IMR-90 (cell line): ENCODE data around the gene PODXL2. TPM values are rescaled to one million over a fixed set of nuclear protein-coding genes. Genes with fewer than 3 reads are reported as not detected.

Experiments
- ATAC-seq: fragments of 200-7000 bp; cut with Tn5 transposase; 2 replicates; pipeline ENCODE4 v1.9.1; 2020; ENCODE audit warnings: low read depth, mild to moderate bottlenecking, moderate library complexity
- BruUV-seq: library from RNA; stranded (reverse); fragments of 400-500 nt; replicated peaks from 2 replicates; lab custom pipeline; 2021; lab: Mats Ljungman, UMichigan
- CTCF ChIA-PET: fragments of 300-600 bp; formaldehyde crosslinking; extraction: SDS; loops from one replicate; lab custom pipeline; 2021; ENCODE audit warnings: antibody characterized with exemption; lab: Yijun Ruan, JAX
- POLR2A ChIA-PET: fragments of 300-600 bp; sonication (Branson Sonifier 250); formaldehyde crosslinking; loops from one replicate; lab custom pipeline; 2022; ENCODE audit warnings: antibody characterized with exemption; ENCODE audit not compliant: unreplicated experiment; lab: Charles Lee
- DNase-seq: peaks from one replicate; pipeline ENCODE4 v3.0.0; 2013
- H2AFZ ChIP-seq: replicated peaks from 2 replicates; pipeline ENCODE3; 2013; ENCODE audit warnings: low read length, mild to moderate bottlenecking; ENCODE audit not compliant: poor library complexity
- H2AK5ac ChIP-seq: 2 replicates; pipeline ENCODE4 v1.6.1; 2013; ENCODE audit warnings: low read depth, low read length, inconsistent platforms
- H2AK9ac ChIP-seq: replicated peaks from 2 replicates; pipeline ENCODE3; 2013; ENCODE audit warnings: mild to moderate bottlenecking, low read depth, low read length, moderate library complexity; ENCODE audit not compliant: poor library complexity
- H2BK120ac ChIP-seq: 2 replicates; pipeline ENCODE4 v1.6.1; 2013; ENCODE audit warnings: low read depth, low read length, inconsistent platforms
- H2BK15ac ChIP-seq: 3 replicates; pipeline ENCODE4 v1.6.1; 2013; ENCODE audit warnings: low read depth, low read length, inconsistent platforms
- H2BK20ac ChIP-seq: 2 replicates; pipeline ENCODE4 v1.6.1; 2013; ENCODE audit warnings: low read depth, mild to moderate bottlenecking, inconsistent platforms, low read length, moderate library complexity
- H2BK5ac ChIP-seq: 2 replicates; pipeline ENCODE4 v1.6.1; 2013; ENCODE audit warnings: mild to moderate bottlenecking, low read depth, low read length, inconsistent platforms; ENCODE audit not compliant: poor library complexity, severe bottlenecking
- H3K14ac ChIP-seq: replicated peaks from 2 replicates; pipeline ENCODE4 v1.6.1; 2013; ENCODE audit warnings: low read depth, low read length, inconsistent platforms
- H3K18ac ChIP-seq: 2 replicates; pipeline ENCODE4 v1.6.1; 2013; ENCODE audit warnings: low read depth, low read length, control low read depth
- H3K23ac ChIP-seq: 2 replicates; pipeline ENCODE4 v1.6.1; 2013; ENCODE audit warnings: low read depth, low read length, inconsistent platforms
- H3K27ac ChIP-seq: 2 replicates; pipeline ENCODE4 v1.5.1; 2013; ENCODE audit warnings: mild to moderate bottlenecking, control low read depth, low read length; ENCODE audit not compliant: insufficient read depth
- H3K27me3 ChIP-seq: 2 replicates; pipeline ENCODE4 v1.6.1; 2013; ENCODE audit warnings: low read length; ENCODE audit not compliant: control insufficient read depth, insufficient read depth
- H3K36me3 ChIP-seq: 2 replicates; pipeline ENCODE4 v1.6.1; 2013; ENCODE audit warnings: low read length, mixed read lengths; ENCODE audit not compliant: control insufficient read depth, insufficient read depth
- H3K4ac ChIP-seq: 2 replicates; pipeline ENCODE4 v1.6.1; 2013; ENCODE audit warnings: low read depth, low read length, inconsistent platforms
- H3K4me1 ChIP-seq: 2 replicates; pipeline ENCODE4 v1.6.1; 2013; ENCODE audit warnings: low read length, mixed read lengths; ENCODE audit not compliant: control insufficient read depth, insufficient read depth
- H3K4me2 ChIP-seq: 2 replicates; pipeline ENCODE4 v1.6.1; 2013; ENCODE audit warnings: low read depth, mild to moderate bottlenecking, control low read depth, low read length, moderate library complexity
- H3K4me3 ChIP-seq: 2 replicates; pipeline ENCODE4 v1.5.1; 2013; ENCODE audit warnings: low read depth, mild to moderate bottlenecking, control low read depth, low read length, moderate library complexity; ENCODE audit not compliant: insufficient read depth
- H3K56ac ChIP-seq: 2 replicates; pipeline ENCODE4 v1.6.1; 2013; ENCODE audit warnings: low read length, inconsistent platforms; ENCODE audit not compliant: insufficient read depth; ENCODE audit errors: extremely low read depth
- H3K79me1 ChIP-seq, 2 experiments: 2 replicates each; pipeline ENCODE4 v1.6.1; 2013; ENCODE audit warnings: low read length in 2 of 2, inconsistent platforms in 1 of 2, low read depth in 1 of 2
- H3K9ac ChIP-seq: 2 replicates; pipeline ENCODE4 v1.6.1; 2013; ENCODE audit warnings: low read depth, low read length, control low read depth
- H3K9me1 ChIP-seq: 2 replicates; pipeline ENCODE4 v1.6.1; 2013; ENCODE audit warnings: low read length, inconsistent platforms; ENCODE audit not compliant: insufficient read depth
- H3K9me3 ChIP-seq: 2 replicates; pipeline ENCODE4 v1.6.1; 2013; ENCODE audit warnings: low read length; ENCODE audit not compliant: control insufficient read depth, insufficient read depth
- H4K20me1 ChIP-seq: 2 replicates; pipeline ENCODE4 v1.6.1; 2013; ENCODE audit warnings: low read length, inconsistent platforms; ENCODE audit not compliant: insufficient read depth
- H4K5ac ChIP-seq: 2 replicates; pipeline ENCODE4 v1.6.1; 2013; ENCODE audit warnings: mild to moderate bottlenecking, low read depth, low read length, control low read depth
- H4K8ac ChIP-seq, 2 experiments: 2 replicates each; pipeline ENCODE4 v1.6.1; 2013; ENCODE audit warnings: low read depth in 2 of 2, low read length in 2 of 2, control low read depth in 1 of 2, inconsistent platforms in 1 of 2
- H4K91ac ChIP-seq: 2 replicates; pipeline ENCODE4 v1.6.1; 2013; ENCODE audit warnings: low read depth, low read length, inconsistent platforms; ENCODE audit not compliant: insufficient read depth
- BHLHE40 ChIP-seq: fragments of 150-350 bp; IDR thresholded peaks from 2 replicates; pipeline ENCODE4 v1.6.1; 2016; ENCODE audit warnings: mild to moderate bottlenecking, low read depth, low read length
- CHD1 ChIP-seq: IDR thresholded peaks from 2 replicates; pipeline ENCODE4 v1.6.1; 2012; ENCODE audit warnings: low read depth, low read length, improper control_type of control experiment
- FOS ChIP-seq: fragments of 150-350 bp; IDR thresholded peaks from 2 replicates; pipeline ENCODE4 v1.6.1; 2016; ENCODE audit warnings: low read depth, low read length
- MAFK ChIP-seq: IDR thresholded peaks from 2 replicates; pipeline ENCODE4 v1.6.1; 2012; ENCODE audit warnings: low read depth, low read length, improper control_type of control experiment
- MAZ ChIP-seq: IDR thresholded peaks from 2 replicates; pipeline ENCODE4 v1.6.1; 2012; ENCODE audit warnings: low read depth, mild to moderate bottlenecking, low read length, improper control_type of control experiment, moderate library complexity, borderline replicate concordance
- MXI1 ChIP-seq: IDR thresholded peaks from 2 replicates; pipeline ENCODE4 v1.6.1; 2012; ENCODE audit warnings: low read depth, mild to moderate bottlenecking, low read length, moderate library complexity, borderline replicate concordance
- NFE2L2 ChIP-seq: fragments of 150-350 bp; IDR thresholded peaks from 2 replicates; pipeline ENCODE4 v1.6.1; 2016; ENCODE audit warnings: low read depth, mild to moderate bottlenecking, low read length
- RCOR1 ChIP-seq: IDR thresholded peaks from 2 replicates; pipeline ENCODE4 v1.6.1; 2012; ENCODE audit warnings: mild to moderate bottlenecking, low read length, improper control_type of control experiment; ENCODE audit not compliant: insufficient replicate concordance
- RFX5 ChIP-seq: IDR thresholded peaks from 2 replicates; pipeline ENCODE4 v1.8.0; 2012; ENCODE audit warnings: low read depth, mild to moderate bottlenecking, low read length, moderate library complexity
- WGBS, 2 experiments: methylation state at CpG; one replicate each; pipeline versions ENCODE4 v1.1.5 to v1.1.7; 2013; ENCODE audit warnings: missing lambda C conversion rate in 2 of 2; ENCODE audit not compliant: insufficient read length in 1 of 2; ENCODE audit errors: extremely low coverage in 2 of 2; 5-methylcytosine and 5-hydroxymethylcytosine counted together
- dilution Hi-C: fragments of 300-500 bp; cut with HindIII; formaldehyde crosslinking; loops from one replicate; pipeline ENCODE4 v1.14.3; 2018; ENCODE audit warnings: low sequenced_read_pairs; ENCODE audit not compliant: unreplicated experiment
- in situ Hi-C: fragments of 300-500 bp; cut with MboI; formaldehyde crosslinking; loops from 3 replicates; pipeline ENCODE4 v1.14.3; 2019; ENCODE audit warnings: low sequenced_read_pairs, inconsistent platforms, mixed read lengths
- intact Hi-C: fragments of 100-400 bp; cut with micrococcal nuclease; formaldehyde crosslinking; loops from 2 replicates; pipeline ENCODE4 v1.10.0; 2022
- polyA plus RNA-seq, 3 experiments: library from polyadenylated mRNA; depleted of rRNA; stranded (reverse); fragments of >200 nt; gene quantifications; 2 replicates each; pipeline ENCODE4 v1.2.3, GENCODE V29; 2012; ENCODE audit warnings: low replicate concordance in 1 of 3
- total RNA-seq: library from RNA; depleted of rRNA; stranded (reverse); fragments of >200 nt; gene quantifications from 2 replicates; pipeline ENCODE4 v1.2.3, GENCODE V29; 2012
- TF ChIP-seq, protein P1 (sequence below): fragments of 150-350 bp; IDR thresholded peaks from 2 replicates; pipeline ENCODE4 v1.6.1; 2017; ENCODE audit warnings: mild to moderate bottlenecking, antibody characterized with exemption, low read length, low read depth
- TF ChIP-seq, protein P2 (sequence below): fragments of 150-350 bp; IDR thresholded peaks from 2 replicates; pipeline ENCODE4 v1.6.1; 2016; ENCODE audit warnings: low read depth, mild to moderate bottlenecking, low read length, moderate library complexity, borderline replicate concordance

PODXL2 gene
- total and polyA plus RNA-seq, 2 of the 4 experiments (the other 2 are of a cell fraction) = 1.6 to 5.4 TPM

DNA sequence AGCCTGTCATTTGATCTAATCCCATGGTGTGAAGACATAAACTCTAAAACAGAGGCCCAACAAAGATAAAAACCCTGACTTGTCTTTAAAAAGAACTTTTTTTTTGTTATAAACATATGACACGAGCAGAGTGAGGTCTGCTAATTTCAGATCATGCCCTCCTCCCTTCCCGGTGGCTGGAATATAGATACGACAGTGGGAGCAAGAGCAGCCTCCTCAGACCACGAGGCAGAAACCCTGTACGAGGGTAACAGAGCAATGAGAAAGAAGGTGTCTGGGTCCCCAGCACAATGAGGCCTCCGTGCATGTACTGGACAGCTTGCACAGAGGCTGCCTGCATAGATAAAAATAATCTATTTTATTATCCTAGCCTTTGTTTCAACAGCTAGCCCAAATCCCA lies 44.3 kb upstream of the PODXL2 start:
- peaks cover 91% of the 10 kb centered on the region for H4K20me1 ChIP-seq
- H4K8ac ChIP-seq = no peak overlapping the region
- H3K4me3 ChIP-seq = no peak overlapping the region
- peaks cover 11% of the 10 kb centered on the region for H3K36me3 ChIP-seq
- POLR2A ChIA-PET = no interaction called here
- H3K9me3 ChIP-seq = no peaks in the 10 kb centered on the region
- no peak overlapping the region for H3K18ac ChIP-seq
- no peak overlapping the region for H3K4me2 ChIP-seq
- H3K27me3 ChIP-seq = no peaks in the 10 kb centered on the region
- no peak for ATAC-seq
- H3K4ac ChIP-seq = no peak overlapping the region
- H3K14ac ChIP-seq = no peak overlapping the region
- intact Hi-C loops (no loop called here), dilution Hi-C loops (no loop called here), in situ Hi-C loops (no loop called here)
- no peak overlapping the region for H3K27ac ChIP-seq
- no peak overlapping the region for H3K23ac ChIP-seq
- no TSS peak for BruUV-seq
- TF ChIP-seq BHLHE40 = no peak
- no peak for TF ChIP-seq RFX5
- no peak for TF ChIP-seq NFE2L2
- no peak for TF ChIP-seq RCOR1
- TF ChIP-seq MAFK = no peak
- TF ChIP-seq MXI1 = no peak
- TF ChIP-seq, protein P1, sequence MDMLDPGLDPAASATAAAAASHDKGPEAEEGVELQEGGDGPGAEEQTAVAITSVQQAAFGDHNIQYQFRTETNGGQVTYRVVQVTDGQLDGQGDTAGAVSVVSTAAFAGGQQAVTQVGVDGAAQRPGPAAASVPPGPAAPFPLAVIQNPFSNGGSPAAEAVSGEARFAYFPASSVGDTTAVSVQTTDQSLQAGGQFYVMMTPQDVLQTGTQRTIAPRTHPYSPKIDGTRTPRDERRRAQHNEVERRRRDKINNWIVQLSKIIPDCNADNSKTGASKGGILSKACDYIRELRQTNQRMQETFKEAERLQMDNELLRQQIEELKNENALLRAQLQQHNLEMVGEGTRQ = no peak
- no peak for TF ChIP-seq MAZ
- no peak for TF ChIP-seq FOS
- TF ChIP-seq, protein P2, sequence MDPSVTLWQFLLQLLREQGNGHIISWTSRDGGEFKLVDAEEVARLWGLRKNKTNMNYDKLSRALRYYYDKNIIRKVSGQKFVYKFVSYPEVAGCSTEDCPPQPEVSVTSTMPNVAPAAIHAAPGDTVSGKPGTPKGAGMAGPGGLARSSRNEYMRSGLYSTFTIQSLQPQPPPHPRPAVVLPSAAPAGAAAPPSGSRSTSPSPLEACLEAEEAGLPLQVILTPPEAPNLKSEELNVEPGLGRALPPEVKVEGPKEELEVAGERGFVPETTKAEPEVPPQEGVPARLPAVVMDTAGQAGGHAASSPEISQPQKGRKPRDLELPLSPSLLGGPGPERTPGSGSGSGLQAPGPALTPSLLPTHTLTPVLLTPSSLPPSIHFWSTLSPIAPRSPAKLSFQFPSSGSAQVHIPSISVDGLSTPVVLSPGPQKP = no peak
- TF ChIP-seq CHD1 = no peak
- peaks cover 25 to 84% of the 10 kb centered on the region in 2 experiments for H3K79me1 ChIP-seq
- no peak overlapping the region for H4K91ac ChIP-seq
- no peak overlapping the region for H2BK15ac ChIP-seq
- H4K5ac ChIP-seq = no peak overlapping the region
- peaks cover 15% of the 10 kb centered on the region for H3K4me1 ChIP-seq
- no peak overlapping the region for H2AFZ ChIP-seq
- WGBS, 2 experiments = no CpG with 5 or more reads among the region's 6 CpGs
- H3K9ac ChIP-seq = no peak overlapping the region
- H2BK5ac ChIP-seq = no peak overlapping the region
- no peak for DNase-seq
- CTCF ChIA-PET = interaction anchor here (0.6 to 2.7 kb wide), 2 partner anchors 10 to 327 kb away, joined by 3 to 16 read pairs; no protein-coding TSS in a partner anchor
- H2BK120ac ChIP-seq = no peak overlapping the region
- H2AK5ac ChIP-seq = no peak overlapping the region
- no peak overlapping the region for H2AK9ac ChIP-seq
- no peak overlapping the region for H3K56ac ChIP-seq
- H2BK20ac ChIP-seq = no peak overlapping the region
- H3K9me1 ChIP-seq = peaks cover 39% of the 10 kb centered on the region
